COR-L47 (cell line): ENCODE results near the gene CAMK2D.

Experiments
- DNase-seq: peaks from one replicate; lab custom pipeline; 2025; lab: John Stamatoyannopoulos, UW

CAMK2D gene

GRCh38 chr4:113682730-113683537, 78.6 kb downstream of the CAMK2D start:
- no peak for DNase-seq

DNA sequence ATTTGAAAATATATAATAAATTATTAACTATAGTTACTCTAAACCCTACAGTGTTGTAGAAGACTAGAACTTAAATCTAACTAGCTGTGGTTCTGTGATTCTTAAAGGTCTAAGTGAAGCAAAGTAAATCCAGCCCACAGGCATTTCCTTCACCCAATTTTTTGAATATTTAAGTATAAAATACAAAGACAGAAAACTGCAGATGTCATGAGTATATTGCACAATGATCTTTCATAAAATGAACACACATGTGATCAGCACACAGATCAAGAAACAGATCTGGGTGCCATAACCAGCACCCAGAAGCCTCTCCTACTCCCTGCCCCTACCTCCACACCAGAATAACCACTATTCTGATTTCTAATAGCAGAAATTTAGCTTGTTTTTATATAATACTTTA, 82.9 kb downstream of the CAMK2D start:
- no peak for DNase-seq

GRCh38 chr4:113677325-113677724, 84.2 kb downstream of the CAMK2D start:
- no peak for DNase-seq

GRCh38 chr4:113675731-113676697, 85.5 kb downstream of the CAMK2D start:
- no peak for DNase-seq

- no peak for DNase-seq
These were observed 86.8 kb downstream of the CAMK2D start for GRCh38 chr4:113674733-113675132.

GRCh38 chr4:113674251-113674650, 87.3 kb downstream of the CAMK2D start:
- no peak for DNase-seq

DNA sequence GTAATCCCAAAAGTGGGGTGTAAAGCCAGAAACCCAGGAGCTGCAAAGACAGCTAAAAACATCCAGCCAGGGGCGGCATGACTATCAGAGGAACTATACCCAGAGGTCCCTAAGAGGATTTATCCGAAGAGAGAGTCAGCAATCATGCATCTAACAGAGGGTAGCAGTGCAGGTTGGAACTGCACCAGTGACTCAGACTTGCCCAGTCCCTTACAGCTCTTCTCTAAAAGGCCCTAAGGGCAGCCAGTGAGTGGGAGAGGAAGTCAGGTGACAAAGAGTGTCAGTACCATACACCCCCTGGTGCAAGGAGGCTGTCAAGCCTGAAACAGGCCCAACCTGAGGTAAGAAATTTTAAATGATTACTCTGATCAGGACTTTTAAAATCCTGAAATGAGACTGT, 88.1 kb downstream of the CAMK2D start:
- no peak for DNase-seq

DNA sequence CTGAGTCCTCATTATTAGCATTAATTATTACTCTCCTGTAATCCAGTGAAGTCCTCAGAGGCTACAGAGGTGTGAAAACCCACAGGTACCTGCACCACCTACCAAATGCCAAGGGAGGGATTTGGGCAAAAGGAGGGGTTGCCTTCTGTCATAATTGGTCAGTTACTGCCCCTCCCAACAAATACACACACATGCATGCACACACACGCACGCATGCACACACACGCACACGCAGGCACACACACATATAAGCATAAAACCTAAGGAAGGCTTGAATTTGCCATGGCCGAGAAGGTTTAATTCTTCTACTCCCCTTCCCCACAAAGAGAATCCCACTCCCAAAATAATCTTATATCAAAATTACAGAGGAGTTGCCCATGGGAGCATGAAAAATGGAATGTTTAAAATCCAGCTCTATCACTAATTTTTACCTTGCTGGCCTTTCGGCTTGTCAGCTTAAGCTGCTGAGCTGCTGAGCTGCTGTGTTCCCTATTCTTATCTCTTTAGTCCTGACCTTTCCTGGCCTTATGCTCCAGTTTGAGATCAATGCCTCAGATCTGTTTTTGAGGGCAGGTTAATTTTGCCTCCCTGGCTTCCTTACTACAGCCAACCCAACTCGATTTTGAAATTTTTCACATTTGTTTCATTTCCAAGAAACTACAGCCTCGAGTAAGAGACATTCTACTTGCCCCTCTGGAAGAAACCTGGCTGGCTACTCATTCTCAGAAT, 95.0 kb downstream of the CAMK2D start:
- no peak for DNase-seq

DNA sequence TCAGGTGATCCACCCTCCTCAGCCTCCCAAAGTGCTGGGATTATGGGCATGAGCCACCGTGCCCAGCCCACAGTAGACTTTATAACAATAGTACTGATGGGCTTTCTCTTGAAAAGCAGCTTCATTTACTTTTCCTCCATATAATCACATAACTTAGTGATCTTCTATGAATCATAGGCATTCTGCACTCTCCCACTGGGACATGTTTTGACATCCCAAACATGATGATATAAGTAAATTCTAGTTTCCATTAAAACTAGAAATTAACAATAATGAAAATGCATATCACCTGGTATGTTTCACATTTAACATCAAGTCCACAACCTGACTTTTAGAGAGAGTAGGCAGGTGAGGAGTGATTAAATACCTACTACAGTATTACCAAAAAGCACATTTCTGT, 96.5 kb downstream of the CAMK2D start:
- no peak for DNase-seq

- no peak for DNase-seq
These were observed 99.0 kb downstream of the CAMK2D start for GRCh38 chr4:113662581-113662980.

- no peak for DNase-seq
These were observed 102.4 kb downstream of the CAMK2D start for GRCh38 chr4:113659127-113659526.

DNA sequence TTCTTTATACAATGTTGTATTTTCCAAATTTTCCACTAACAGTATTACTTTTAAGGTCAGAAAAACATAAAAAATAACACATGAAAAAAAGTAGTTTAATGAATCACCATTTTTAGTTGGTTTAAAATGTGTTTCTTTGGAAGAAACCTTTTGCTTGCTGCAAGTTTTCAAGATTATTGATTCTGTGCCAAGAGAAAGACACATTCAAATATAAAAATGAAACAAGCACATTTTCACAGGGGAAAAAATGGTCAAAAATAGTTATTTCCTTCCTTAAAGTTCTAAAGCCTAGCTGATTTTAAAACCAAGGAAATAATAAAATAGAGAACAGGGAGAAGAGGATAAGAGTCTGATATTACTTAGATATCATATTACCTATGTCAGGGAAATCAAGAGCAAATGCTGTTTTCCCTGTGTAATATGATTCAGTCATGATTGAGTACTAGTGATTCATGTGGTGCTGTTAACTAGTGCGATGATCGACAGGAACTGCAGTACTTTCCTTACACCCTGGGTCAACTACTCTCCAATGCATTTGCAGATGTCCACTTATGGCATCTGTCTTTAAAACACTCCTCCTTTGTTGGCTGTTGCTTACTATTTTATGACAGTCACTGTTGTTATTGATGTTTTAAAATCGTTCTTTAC, 103.8 kb downstream of the CAMK2D start:
- DNase-seq: no peak

DNA sequence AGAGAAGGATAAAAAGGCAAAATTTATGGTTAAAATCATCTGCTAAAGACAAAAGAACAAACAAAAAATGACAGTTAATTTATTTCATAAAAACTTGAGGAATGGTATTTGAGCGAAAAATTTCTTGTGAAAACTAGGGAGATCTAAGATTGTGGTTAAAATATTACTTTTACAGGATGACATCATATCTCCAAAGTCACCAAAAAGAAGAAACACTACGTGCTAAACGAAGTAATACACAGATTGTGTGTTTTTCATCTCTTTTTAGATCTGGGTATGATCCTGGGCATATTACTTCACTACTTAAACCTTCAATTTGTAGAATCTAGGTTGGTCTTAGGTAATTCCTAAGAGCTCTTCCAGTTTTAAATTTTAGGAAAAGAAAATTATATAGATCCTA, 107.7 kb downstream of the CAMK2D start:
- no peak for DNase-seq

DNA sequence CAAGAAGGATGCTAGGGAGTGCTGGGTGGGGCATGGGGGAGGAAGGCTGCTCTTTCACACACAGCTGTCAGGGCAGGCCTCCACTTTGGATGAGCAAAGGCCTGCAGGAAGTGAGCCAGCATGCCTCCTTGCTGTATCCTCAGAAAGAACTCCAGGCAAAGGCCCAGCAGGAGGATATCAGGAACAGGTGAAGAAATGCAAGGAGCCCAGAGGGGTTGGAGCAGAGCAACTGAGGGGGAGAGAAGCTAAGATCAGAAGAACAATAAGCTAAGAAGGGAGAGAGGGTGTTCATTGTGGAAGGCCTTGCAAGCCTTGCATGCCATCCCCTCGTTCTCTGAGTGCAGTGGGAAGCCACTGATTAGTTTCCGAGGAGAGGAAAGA, 115.1 kb downstream of the CAMK2D start:
- no peak for DNase-seq

- DNase-seq: peak; percentile 6
These were observed 115.6 kb downstream of the CAMK2D start for GRCh38 chr4:113645771-113646441.

GRCh38 chr4:113645288-113645687, 116.2 kb downstream of the CAMK2D start:
- DNase-seq: no peak

DNA sequence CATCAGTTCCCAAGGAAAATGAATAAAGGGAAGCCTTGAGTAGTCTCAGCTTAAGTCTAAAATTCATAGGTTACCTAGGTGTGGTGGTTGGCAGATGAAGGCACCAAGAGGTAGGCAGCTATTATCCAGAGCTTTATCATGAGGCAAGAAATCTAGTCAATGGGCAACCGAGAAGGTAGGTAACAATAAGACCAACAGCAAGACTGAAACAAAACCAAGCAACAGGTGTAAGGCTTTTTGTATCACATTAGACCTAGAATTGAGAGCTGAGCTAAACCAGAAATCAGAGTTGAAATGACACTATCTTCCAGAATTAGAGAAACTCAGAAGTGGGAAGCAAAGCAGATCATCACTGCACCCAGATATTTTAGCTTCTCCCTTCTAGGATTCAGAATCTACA, 117.1 kb downstream of the CAMK2D start:
- DNase-seq: no peak

GRCh38 chr4:113643505-113643904, 118.0 kb downstream of the CAMK2D start:
- DNase-seq: no peak

DNA sequence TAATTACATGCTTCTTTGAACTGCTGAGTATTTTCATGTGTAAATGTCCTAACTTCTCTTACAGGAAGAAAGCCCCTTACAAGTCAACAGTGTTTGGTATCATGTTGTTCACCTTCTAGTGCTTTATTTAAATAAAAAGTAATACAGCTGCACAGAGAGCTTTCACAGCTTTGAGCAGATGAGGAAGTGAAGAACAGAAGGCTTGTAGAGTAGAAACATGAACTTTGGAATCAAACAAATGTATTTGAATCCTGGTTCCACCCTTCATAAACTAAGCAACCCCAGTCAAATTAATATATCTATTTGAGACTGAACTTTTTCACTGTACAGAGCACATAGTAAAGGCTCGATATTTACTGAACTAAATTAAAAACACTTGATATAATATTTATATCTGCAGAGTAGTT, 120.5 kb downstream of the CAMK2D start:
- no peak for DNase-seq

DNA sequence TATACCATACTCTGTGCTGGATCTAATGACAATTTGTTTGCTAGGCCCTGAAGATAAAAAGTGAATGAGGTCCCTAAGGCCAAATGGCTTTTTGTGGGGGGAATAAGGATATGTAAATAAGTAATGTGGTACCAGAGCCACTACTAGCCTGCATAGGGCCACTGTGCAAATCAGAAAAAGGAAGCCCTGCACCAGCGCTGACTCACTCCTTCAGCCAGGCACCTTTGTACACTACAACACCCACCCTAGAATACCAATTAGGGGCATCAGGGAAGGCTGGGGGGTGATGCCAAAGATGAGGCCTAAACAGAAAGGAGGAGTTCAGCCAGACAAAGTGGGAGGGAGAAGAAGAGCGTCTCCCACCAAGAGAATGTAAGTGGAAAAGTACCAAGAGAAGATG, 122.2 kb downstream of the CAMK2D start:
- no peak for DNase-seq

DNA sequence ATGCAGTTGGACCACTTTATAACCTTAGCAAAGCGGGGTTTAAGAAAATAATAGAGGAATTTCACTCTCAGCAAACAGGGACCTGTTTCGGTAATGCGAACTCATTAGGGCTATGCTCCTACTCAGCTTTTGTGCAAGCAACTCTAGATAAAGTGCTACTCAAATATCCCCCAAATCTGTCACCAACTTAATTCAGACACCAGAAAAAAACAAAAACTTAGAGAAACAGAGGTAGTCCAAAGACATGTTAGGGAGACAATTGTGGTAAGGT, 123.0 kb downstream of the CAMK2D start:
- no peak for DNase-seq
